GM19239 (cell line): ENCODE data around the gene CRHR1.

Experiments
- DNase-seq: peaks from one replicate; pipeline ENCODE4 v3.0.0; 2011; ENCODE audit warnings: low spot score; ENCODE audit not compliant: insufficient read length
- FAIRE-seq: peaks from 2 replicates; lab custom pipeline; 2011; peaks lifted over from hg19 to GRCh38; lab: Jason Lieb, UNC

CRHR1 gene

DNA sequence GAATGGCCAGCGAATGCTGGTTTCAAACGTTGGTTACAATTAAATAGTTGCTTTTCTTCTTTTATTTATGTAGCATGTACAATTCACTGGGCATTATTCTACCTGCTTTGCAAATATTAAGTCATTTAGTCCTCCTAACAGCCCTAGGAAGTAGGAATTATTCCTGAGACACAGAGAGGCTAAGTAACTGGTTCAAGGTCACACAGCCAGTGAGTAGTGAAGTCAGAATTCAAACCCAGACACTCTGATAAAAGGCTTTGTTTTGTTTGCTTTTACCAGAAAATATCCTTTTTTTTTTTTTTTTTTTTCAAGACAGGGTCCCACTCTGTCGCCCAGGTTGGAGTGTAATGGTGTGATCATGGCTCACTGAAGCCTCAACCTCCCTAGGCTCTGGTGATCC lies 2.2 kb downstream of the CRHR1 start:
- no peak for DNase-seq
- FAIRE-seq: no peak

DNA sequence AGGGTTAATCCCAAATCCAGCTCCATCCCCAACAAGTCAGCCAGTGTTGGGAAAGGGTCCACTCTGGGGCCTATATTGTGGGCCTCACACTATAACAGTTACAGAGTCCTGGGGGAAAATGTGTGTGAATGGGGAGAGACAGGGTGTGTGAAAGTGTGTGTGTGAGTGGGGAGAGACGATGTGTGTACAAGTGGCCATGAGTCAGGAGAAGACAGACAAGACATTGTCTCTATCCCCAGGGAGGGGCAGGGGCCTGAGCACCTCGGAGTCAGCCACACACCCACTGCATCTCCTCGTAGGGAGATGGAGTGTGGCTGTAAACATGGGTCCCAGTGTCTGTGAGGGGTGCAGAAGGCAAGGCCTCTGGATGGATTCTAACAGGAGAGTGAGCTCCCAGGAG lies 2.9 kb downstream of the CRHR1 start:
- DNase-seq (no peak), FAIRE-seq (no peak)

DNA sequence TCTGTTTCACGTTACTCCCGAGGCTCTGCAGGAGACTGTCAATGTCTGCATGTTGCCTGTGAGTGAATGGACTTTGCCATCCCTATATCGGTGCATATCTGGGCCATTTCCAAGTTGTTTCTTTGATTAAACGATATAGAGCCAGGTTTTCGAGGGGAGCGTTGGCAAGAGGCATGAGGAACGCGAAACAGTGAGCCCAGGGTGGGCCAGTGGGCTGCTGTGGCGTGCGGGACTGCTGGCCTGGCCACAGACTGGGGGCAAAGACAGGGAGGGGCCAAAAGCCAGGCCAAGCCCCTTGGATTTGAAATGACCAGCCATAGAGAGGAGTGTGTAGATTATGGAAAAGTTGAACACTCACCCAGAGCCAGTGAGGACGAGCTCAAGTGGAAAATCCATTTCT lies 3.5 kb downstream of the CRHR1 start:
- FAIRE-seq: no peak
- DNase-seq: no peak

GRCh38 chr17:45788057-45788456 lies 3.9 kb downstream of the CRHR1 start:
- FAIRE-seq (no peak), DNase-seq (no peak)

- FAIRE-seq (no peak), DNase-seq (no peak)
These were observed 5.8 kb downstream of the CRHR1 start for GRCh38 chr17:45789874-45790273.

DNA sequence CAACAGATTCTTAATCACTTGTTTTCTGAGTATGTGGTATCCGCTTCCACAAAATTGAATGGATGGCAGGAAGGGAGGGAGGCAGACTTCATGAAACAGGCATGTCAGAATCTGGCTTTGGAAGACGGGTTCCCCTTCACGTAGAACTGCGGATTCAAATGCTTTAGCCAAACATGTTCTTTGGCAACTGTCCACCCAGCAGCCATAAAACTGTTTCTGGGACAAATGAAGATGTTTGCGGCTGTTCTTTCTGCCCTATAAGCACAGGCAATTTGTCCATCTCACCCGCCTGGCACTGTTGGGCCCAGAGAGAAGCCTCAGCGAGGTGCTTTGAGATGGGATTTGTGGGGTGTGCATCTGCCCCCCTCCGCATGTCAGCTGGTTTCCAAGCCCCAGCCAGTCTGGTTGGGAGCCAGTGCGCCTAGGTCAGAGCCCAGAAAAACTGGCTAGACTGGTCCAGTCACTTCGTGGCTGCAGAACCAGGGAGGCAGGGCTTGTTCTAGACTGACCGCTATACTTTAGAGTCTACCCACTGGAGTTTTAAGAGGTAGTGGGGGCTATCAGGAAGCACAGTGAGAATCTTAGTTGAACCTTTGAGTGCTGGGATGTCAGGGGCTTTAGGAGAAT lies 6.3 kb downstream of the CRHR1 start:
- FAIRE-seq: no peak
- DNase-seq: no peak

DNA sequence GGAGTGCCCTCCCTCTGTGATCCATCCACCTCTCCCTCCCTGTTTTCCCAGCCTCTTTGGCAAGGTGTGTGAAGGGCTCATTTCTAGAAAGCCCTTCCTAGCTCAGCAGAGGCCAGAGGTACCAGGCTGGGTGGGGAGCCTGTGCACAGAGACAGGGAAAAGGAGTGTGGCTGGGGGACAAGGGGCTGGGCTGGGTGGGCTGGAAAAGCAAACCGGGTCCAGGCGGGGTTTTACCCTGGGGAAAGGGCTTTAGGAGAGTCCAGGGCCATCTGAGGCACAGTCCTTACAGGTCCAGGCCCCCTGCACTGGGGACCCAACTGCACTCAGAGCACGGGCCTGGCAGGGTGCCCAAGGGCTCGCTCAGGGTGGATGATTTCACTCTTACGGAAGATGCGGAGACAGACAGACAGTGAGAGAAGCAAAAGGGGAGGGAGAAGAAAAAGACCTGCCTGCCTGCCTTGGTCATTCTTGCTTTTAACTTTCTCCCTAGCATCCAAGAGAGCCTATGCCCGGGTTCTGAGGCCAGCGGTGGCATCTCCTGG lies 7.0 kb downstream of the CRHR1 start:
- FAIRE-seq: no peak
- no peak for DNase-seq

DNA sequence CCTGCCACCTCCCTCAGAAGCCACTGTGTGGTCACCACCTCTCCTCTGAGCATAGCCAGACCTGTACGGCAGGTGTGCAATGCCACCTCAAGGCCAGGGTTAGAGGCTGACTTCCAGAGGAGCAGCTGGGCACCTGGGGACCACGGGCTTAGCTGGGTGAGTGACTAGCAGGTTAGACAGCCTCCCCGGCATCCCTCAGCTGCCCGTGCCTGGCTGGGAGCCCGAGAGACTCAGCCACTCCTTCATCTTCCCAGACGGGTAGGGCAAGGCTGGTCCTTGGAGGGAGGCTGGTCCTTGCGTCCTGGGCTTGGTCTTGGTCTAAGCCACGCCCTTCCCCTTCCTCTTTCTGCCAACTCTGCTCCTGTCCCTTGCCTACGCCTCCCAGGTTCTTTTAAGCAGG lies 7.8 kb downstream of the CRHR1 start:
- DNase-seq (no peak), FAIRE-seq (no peak)

GRCh38 chr17:45792437-45792836 lies 8.3 kb downstream of the CRHR1 start:
- DNase-seq (no peak), FAIRE-seq (no peak)

DNA sequence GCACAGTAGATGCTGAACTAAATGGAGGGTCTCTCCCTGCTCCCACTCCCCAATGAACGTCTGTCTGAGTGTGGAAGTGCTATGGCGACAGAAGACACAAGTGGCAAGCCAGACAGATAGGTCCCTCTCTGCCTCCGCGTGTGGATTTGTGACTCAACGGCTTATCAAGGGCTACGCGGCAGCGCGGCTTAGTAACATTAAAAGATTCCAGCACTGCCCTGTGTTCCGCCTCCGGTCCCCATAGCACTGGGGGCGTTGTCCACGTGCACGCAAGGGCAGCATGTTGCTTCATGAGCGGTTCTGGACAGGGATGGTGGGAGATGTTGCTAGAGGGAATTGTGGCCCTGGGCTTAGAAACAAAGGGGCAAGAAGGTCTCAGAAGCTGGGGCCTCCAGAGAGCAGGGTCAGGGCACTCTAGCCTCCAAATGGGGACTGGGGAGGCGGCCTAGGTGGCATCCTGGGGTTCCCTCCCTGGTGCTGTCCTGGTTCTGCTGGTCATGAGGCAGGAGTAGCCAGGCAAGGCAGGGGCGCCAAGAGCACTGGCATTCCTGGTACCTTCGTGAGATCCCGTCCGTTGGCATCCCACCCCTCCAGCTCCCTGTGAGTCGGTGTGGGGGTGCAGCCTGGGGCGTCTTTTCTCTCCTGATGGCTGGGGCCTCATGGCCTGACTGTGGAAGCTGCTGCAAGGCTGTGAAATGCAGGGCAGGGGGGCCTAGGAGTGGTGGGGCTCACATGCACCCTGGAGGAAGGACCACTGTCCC lies 9.1 kb downstream of the CRHR1 start:
- FAIRE-seq (no peak), DNase-seq (no peak)

DNA sequence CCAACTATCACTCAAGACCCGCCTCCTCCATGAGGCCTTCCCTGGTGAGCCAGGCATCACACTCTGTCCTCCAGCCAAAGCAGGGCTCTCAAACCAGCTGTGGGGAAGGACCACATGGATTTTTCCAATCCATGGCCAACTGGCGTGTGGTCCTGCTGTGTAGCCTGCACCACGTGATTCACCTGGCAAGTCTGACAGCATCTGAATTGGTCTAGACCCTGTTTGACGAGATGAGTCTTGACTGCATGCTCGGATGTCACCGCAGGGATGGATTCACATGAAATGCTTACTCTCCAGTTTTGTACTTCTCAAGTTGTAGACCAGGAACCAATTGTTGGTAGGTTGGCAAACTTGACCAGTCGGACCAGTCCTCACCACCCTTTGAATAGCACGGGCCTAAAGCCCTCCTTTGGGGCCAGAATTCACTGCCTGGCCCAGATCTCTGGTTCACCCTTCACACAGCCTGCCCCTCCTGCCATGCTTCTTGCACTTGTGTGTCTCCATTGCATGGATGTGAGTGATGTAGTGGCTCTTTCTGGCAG lies 9.9 kb downstream of the CRHR1 start:
- FAIRE-seq: no peak
- DNase-seq: no peak

DNA sequence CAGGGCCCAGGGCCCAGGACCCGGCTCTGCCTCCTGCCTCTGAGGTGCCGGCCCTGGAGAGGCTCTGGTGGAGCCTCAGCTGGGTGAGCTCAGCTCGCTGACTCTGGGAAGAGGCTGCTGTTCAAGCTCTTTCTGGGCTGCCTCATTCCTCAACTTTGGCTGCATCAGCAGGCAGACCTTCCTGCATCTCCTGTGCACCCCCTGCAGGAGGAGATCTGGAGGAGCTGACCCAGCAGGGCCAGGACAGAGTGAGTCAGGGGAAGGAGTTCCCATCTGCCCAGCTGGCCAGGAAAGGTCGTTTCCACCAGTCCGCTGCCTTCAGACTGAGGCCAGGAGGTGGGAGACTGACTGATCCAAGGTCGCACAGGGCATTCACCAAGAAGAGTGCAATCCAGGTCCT lies 10.7 kb downstream of the CRHR1 start:
- no peak for DNase-seq
- no peak for FAIRE-seq

GRCh38 chr17:45800816-45801215 lies 16.7 kb downstream of the CRHR1 start:
- FAIRE-seq: no peak
- DNase-seq: no peak

- FAIRE-seq (no peak), DNase-seq (no peak)
These were observed 17.3 kb downstream of the CRHR1 start for GRCh38 chr17:45801421-45801820.

DNA sequence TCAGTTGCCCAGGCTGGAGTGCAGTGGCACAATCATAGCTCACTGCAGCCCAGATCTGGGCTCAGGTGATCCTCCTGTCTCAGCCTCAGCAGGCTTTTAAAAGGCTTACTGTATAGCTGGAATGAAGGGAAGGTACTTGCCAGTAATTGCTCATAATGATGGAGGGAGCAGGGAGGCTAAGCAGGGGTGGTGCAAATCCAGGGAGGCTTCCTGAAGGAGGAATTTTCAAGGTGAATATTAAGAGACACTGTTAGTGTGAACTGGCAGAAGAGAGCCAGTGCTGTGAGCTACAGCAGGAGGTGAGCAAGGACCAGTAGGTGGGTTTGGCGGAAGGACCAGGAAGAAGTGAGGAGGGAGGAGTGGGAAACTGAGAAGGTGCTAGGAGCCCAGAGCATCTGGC lies 24.7 kb downstream of the CRHR1 start:
- DNase-seq (no peak), FAIRE-seq (no peak)

GRCh38 chr17:45809499-45809898 lies 25.4 kb downstream of the CRHR1 start:
- DNase-seq: no peak
- FAIRE-seq: no peak

DNA sequence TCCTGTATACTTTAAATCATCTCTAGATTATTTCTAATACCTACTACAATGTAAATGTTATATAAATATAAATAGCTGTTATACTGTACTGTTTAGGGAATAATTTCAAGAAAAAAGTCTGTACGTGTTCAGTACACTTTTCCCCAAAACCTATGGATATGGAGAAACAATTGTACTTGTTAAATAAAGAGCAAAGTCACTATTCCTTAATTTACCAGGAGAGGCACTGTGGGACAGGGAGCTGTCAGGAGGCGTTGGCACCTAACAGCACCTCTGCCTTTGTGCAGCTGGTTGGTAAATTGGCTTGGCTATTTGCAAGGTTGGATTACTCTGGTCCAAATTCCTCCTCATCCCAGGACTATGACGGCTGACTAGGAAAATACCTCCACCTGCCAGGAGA lies 28.0 kb downstream of the CRHR1 start:
- no peak for FAIRE-seq
- no peak for DNase-seq

DNA sequence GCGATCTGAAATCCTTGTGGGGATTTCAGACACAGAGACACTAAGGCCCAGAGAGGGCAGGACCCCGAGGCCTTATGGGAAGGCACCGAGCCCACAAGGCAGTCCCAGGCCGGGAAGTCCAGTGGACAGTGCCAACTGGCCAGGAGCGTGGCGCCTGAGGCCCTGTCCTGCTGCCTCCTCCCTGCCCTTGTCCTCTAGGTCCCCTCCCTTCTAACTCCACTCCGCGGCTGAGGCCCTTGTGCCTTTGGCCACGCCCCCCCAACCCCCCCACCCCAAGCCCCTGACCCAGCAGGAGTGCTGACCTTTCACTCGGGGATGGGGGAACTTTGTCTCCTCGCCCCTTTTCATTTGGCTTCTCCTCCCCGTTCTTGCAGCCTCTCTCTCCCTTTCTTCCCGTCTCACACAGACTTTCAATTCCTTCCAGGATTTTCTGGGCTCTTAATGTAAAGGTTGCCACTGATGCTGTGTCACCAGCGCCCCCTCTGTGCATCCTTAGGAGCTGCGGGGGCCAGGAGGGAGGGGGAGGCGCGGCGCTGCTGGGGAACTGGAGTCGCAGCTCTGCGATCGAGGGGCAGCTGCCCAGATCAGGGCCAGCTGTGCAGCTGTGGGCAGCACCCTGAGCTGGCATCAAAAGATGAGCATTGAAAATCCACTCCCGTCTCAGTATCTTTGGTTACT lies 29.1 kb downstream of the CRHR1 start:
- no peak for DNase-seq
- no peak for FAIRE-seq

- FAIRE-seq (no peak), DNase-seq (no peak)
These were observed 30.8 kb downstream of the CRHR1 start for GRCh38 chr17:45814622-45815606.

GRCh38 chr17:45815752-45816151 lies 31.6 kb downstream of the CRHR1 start:
- FAIRE-seq (no peak), DNase-seq (no peak)
